Measurements from ENCODE around the gene COL5A1.

Gene COL5A1

GRCh38 chr9:134595014-134595413 lies 46.6 kb upstream of the COL5A1 start:
- TF ChIP-seq NFIC (IDR thresholded peaks at IDR 0.05), result no peak
- no peak for TF ChIP-seq CEBPB (IDR thresholded peaks at IDR 0.05)
- TF ChIP-seq EP300 (IDR thresholded peaks at IDR 0.05; ENCODE audit: borderline replicate concordance), result no peak
- no peak for TF ChIP-seq MAX (IDR thresholded peaks at IDR 0.05)
- TF ChIP-seq YY1 (IDR thresholded peaks at IDR 0.05; ENCODE audit: low read depth), result no peak

- TF ChIP-seq ZBTB7A (IDR thresholded peaks at IDR 0.05; ENCODE audit: low read depth) (no peak), RAD21 (IDR thresholded peaks at IDR 0.05; ENCODE audit: low read depth) (no peak), TCF12 (IDR thresholded peaks at IDR 0.05; ENCODE audit: low read depth) (no peak), CEBPB (IDR thresholded peaks at IDR 0.05) (no peak), FOXM1 (IDR thresholded peaks at IDR 0.05; ENCODE audit: borderline replicate concordance, low read depth) (no peak), NFIC (IDR thresholded peaks at IDR 0.05) (no peak), YY1 (IDR thresholded peaks at IDR 0.05; ENCODE audit: low read depth) (no peak), EGR1 (IDR thresholded peaks at IDR 0.05) (no peak), REST (IDR thresholded peaks at IDR 0.05; ENCODE audit: low read depth) (no peak), CREB1 (IDR thresholded peaks at IDR 0.05; ENCODE audit: low read depth) (no peak), TAF1 (IDR thresholded peaks at IDR 0.05; ENCODE audit: low read depth) (no peak), TEAD4 (IDR thresholded peaks at IDR 0.05) (no peak), EP300 (IDR thresholded peaks at IDR 0.05; ENCODE audit: borderline replicate concordance) (no peak), MAX (IDR thresholded peaks at IDR 0.05) (no peak), USF1 (IDR thresholded peaks at IDR 0.05) (no peak)
These were observed 44.3 kb upstream of the COL5A1 start for GRCh38 chr9:134597041-134597913.

GRCh38 chr9:134597957-134598883 lies 43.4 kb upstream of the COL5A1 start:
- TF ChIP-seq FOXM1 (IDR thresholded peaks at IDR 0.05; ENCODE audit: borderline replicate concordance, low read depth) (no peak), TAF1 (IDR thresholded peaks at IDR 0.05; ENCODE audit: low read depth) (no peak), ZBTB7A (IDR thresholded peaks at IDR 0.05; ENCODE audit: low read depth) (no peak), YY1 (IDR thresholded peaks at IDR 0.05; ENCODE audit: low read depth) (no peak), CREB1 (IDR thresholded peaks at IDR 0.05; ENCODE audit: low read depth) (no peak), NFIC (IDR thresholded peaks at IDR 0.05) (no peak)

GRCh38 chr9:134598884-134599245 lies 42.7 kb upstream of the COL5A1 start:
- TF ChIP-seq TEAD4 (IDR thresholded peaks at IDR 0.05) (no peak), FOXM1 (IDR thresholded peaks at IDR 0.05; ENCODE audit: borderline replicate concordance, low read depth) (no peak), YY1 (IDR thresholded peaks at IDR 0.05; ENCODE audit: low read depth) (no peak), TAF1 (IDR thresholded peaks at IDR 0.05; ENCODE audit: low read depth) (no peak), EGR1 (IDR thresholded peaks at IDR 0.05) (no peak), CREB1 (IDR thresholded peaks at IDR 0.05; ENCODE audit: low read depth) (no peak), MAX (IDR thresholded peaks at IDR 0.05) (no peak), ZBTB7A (IDR thresholded peaks at IDR 0.05; ENCODE audit: low read depth) (no peak), CEBPB (IDR thresholded peaks at IDR 0.05) (no peak), RAD21 (IDR thresholded peaks at IDR 0.05; ENCODE audit: low read depth) (no peak), REST (IDR thresholded peaks at IDR 0.05; ENCODE audit: low read depth) (no peak), NFIC (IDR thresholded peaks at IDR 0.05) (no peak), TCF12 (IDR thresholded peaks at IDR 0.05; ENCODE audit: low read depth) (no peak), USF1 (IDR thresholded peaks at IDR 0.05) (no peak)

GRCh38 chr9:134600371-134600770 lies 41.2 kb upstream of the COL5A1 start:
- TF ChIP-seq TEAD4 (IDR thresholded peaks at IDR 0.05), result no peak
- TF ChIP-seq MAX (IDR thresholded peaks at IDR 0.05), result no peak
- TF ChIP-seq ZBTB7A (IDR thresholded peaks at IDR 0.05; ENCODE audit: low read depth), result no peak
- no peak for TF ChIP-seq YY1 (IDR thresholded peaks at IDR 0.05; ENCODE audit: low read depth)

Measured in Ishikawa (cell line).